Measurements from ENCODE around the gene ALG14.

DNA sequence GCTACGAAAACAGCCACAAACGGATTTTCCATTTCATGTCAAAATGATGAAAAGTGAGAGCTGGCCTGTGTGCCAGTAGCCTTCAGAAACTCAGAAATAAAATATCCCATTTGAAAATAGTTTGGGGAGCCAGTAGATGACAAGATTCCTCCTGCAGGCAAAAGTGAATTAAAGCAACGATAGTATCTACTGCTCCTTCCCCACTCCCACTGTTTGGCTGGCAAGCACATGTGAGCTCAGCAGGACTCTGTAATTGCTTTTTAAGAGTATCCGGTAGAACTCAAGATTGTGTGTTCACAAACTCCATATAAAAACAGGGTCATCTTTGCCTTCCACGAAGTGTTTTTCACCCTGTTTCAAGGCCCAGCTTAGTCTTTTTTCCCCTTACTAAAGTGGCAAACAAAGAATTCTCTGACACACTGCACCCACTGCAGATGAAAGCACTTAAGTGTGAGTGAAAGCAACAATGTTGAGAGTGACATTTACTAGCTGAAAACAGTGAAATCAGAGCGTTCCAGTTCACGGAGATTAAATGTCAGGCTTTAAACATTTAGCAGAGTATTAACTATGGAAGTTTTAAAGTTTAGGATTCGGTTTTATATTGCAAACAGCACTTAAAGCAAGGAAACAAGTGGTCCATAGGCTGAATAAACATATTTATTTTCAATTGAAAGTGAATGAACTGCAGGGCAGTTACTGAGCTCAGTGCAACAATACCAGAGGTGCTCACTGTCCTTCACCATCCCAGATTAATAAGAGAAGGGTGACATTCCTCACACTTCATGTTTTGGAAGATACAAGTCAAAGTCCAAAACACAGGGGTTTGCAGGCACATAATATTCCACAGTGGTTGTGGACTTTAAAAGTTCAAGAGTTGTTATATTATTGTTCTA is 70.0 kb downstream of the ALG14 start:
- TF ChIP-seq, protein P1, sequence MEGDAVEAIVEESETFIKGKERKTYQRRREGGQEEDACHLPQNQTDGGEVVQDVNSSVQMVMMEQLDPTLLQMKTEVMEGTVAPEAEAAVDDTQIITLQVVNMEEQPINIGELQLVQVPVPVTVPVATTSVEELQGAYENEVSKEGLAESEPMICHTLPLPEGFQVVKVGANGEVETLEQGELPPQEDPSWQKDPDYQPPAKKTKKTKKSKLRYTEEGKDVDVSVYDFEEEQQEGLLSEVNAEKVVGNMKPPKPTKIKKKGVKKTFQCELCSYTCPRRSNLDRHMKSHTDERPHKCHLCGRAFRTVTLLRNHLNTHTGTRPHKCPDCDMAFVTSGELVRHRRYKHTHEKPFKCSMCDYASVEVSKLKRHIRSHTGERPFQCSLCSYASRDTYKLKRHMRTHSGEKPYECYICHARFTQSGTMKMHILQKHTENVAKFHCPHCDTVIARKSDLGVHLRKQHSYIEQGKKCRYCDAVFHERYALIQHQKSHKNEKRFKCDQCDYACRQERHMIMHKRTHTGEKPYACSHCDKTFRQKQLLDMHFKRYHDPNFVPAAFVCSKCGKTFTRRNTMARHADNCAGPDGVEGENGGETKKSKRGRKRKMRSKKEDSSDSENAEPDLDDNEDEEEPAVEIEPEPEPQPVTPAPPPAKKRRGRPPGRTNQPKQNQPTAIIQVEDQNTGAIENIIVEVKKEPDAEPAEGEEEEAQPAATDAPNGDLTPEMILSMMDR (conservative IDR thresholded peaks at IDR 0.05; ENCODE audit: low read depth, low read length), result no peak
- TF ChIP-seq POLR2A (IDR thresholded peaks at IDR 0.05; ENCODE audit: low read depth, low read length), result no peak
- no peak for TF ChIP-seq MAZ (IDR thresholded peaks at IDR 0.05; ENCODE audit: borderline replicate concordance, low read depth, low read length)
- TF ChIP-seq RCOR1 (IDR thresholded peaks at IDR 0.05; ENCODE audit: insufficient replicate concordance, low read length), result no peak
- TF ChIP-seq, protein P2, sequence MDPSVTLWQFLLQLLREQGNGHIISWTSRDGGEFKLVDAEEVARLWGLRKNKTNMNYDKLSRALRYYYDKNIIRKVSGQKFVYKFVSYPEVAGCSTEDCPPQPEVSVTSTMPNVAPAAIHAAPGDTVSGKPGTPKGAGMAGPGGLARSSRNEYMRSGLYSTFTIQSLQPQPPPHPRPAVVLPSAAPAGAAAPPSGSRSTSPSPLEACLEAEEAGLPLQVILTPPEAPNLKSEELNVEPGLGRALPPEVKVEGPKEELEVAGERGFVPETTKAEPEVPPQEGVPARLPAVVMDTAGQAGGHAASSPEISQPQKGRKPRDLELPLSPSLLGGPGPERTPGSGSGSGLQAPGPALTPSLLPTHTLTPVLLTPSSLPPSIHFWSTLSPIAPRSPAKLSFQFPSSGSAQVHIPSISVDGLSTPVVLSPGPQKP (IDR thresholded peaks at IDR 0.05; ENCODE audit: borderline replicate concordance, low read depth, low read length), result no peak
- no peak for TF ChIP-seq CEBPB (IDR thresholded peaks at IDR 0.05; ENCODE audit: low read depth, low read length)
- no peak for TF ChIP-seq CHD1 (IDR thresholded peaks at IDR 0.05; ENCODE audit: low read depth, low read length)
- TF ChIP-seq SMC3 (IDR thresholded peaks at IDR 0.05; ENCODE audit: low read depth, low read length), result no peak
